Retinal pigment epithelial cell (primary cell): ENCODE results near the gene NEK8.
A peak's percentile ranks its signal among the peaks of the same experiment; 100 is the strongest.

Experiments
- DNase-seq: peaks from one replicate; pipeline ENCODE4 v3.0.0-alpha.2; 2010; ENCODE audit warnings: low read depth
- H3K4me3 ChIP-seq: 2 replicates; pipeline ENCODE4 v1.5.1; 2011; ENCODE audit warnings: mild to moderate bottlenecking, low read length, control low read depth, moderate library complexity
- TF ChIP-seq, protein P1 (sequence below): conservative IDR thresholded peaks from 2 replicates; pipeline ENCODE4 v1.5.1; 2011; ENCODE audit warnings: low read depth, low read length, control low read depth, inconsistent platforms

NEK8 gene

DNA sequence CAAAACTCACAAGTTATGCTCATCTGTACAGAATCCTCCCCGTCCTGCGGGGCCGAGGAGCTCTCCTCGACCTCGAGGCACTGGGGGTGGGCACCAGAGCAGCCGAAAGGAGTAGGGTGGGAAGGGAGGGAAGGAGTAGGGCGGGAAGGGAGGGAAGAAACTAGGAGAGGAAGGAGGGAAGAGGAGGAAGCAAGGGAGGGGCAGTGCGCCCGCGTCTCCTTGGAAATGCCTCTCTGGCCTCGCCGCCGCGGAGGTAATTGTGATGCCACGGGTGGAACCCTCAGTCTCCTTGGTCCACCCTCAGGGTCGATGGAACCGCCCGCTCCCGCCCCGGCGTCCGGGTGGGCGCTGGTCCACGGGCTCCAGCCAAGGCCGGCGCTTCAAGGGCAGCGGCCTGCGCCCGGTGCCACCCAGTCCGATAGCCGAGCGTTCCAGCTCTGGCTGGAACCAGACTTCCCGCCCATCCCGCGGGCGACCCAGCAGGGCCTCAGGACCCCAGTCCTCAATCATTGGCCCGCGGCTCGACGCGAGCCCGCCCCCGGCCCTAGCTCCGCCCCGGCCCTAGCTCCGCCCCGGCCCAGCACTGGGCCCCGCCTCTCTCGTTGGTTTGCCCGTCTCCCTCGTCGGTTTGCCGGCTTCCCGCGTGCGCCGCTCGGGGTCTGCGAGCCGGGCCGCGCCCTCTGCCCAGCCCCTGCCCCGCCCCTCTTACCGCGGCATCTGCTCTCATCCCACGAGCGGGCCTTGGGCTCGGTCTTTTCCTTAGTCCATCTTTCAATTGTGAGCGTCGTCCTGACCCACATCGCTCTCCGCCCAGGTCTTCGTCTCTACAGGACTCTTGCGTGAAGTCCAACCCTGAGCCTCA, 17.5 kb upstream of the NEK8 start:
- TF ChIP-seq, protein P1, sequence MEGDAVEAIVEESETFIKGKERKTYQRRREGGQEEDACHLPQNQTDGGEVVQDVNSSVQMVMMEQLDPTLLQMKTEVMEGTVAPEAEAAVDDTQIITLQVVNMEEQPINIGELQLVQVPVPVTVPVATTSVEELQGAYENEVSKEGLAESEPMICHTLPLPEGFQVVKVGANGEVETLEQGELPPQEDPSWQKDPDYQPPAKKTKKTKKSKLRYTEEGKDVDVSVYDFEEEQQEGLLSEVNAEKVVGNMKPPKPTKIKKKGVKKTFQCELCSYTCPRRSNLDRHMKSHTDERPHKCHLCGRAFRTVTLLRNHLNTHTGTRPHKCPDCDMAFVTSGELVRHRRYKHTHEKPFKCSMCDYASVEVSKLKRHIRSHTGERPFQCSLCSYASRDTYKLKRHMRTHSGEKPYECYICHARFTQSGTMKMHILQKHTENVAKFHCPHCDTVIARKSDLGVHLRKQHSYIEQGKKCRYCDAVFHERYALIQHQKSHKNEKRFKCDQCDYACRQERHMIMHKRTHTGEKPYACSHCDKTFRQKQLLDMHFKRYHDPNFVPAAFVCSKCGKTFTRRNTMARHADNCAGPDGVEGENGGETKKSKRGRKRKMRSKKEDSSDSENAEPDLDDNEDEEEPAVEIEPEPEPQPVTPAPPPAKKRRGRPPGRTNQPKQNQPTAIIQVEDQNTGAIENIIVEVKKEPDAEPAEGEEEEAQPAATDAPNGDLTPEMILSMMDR = no peak
- DNase-seq = peak; percentile 61
- peak overlapping the region; percentile 58 for H3K4me3 ChIP-seq

- DNase-seq = no peak
- H3K4me3 ChIP-seq = peak within 1 kb of the TSS; percentile 58
- TF ChIP-seq, protein P1 = no peak
Measured at GRCh38 chr17:28711723-28712031, 16.9 kb upstream of the NEK8 start, which contains the start of gene PROCA1. PROCA1 (minus strand) TSS chr17:28711888; CDS start chr17:28711660, 228 bp downstream.

GRCh38 chr17:28712032-28712704, 16.4 kb upstream of the NEK8 start:
- TF ChIP-seq, protein P1 = no peak
- peak overlapping the region; percentile 39 for H3K4me3 ChIP-seq
- no peak for DNase-seq

- no peak overlapping the region for H3K4me3 ChIP-seq
- TF ChIP-seq, protein P1 = no peak
- DNase-seq = no peak
Measured at GRCh38 chr17:28712705-28713415, 15.7 kb upstream of the NEK8 start.

GRCh38 chr17:28714281-28714680, 14.3 kb upstream of the NEK8 start:
- TF ChIP-seq, protein P1 = no peak
- DNase-seq = no peak
- H3K4me3 ChIP-seq = no peak overlapping the region

- TF ChIP-seq, protein P1 = no peak
- H3K4me3 ChIP-seq = no peak overlapping the region
- DNase-seq = no peak
Measured at GRCh38 chr17:28715217-28715616, 13.4 kb upstream of the NEK8 start.
